HG03354 (cell line): ENCODE results near the gene ADAT3.

Experiments
- ATAC-seq: cut with Tn5 transposase; IDR thresholded peaks from one replicate; pipeline ENCODE4 v1.9.1; 2021; ENCODE audit warnings: mild to moderate bottlenecking; ENCODE audit not compliant: unreplicated experiment, poor library complexity, severe bottlenecking

Gene ADAT3

DNA sequence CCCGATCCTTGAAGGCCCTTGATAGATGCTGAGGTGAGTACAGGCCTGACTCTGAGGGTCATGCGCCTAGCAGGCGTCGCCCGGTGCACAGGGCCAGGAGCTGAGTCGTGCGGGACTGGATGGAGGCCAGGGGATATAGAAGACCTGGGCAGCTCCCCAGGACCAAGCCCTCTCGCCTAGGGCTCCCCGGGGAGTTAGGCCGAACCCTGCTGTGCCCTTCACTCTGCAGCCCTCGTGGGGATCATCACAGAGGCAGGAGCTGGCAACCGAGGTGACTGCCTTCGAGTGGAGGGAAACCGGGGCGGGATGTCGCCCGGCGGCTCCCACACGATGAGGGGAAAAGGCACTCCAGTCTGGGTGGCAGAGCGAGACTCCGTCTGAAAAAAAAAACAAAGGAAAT is 47.4 kb downstream of the ADAT3 start:
- ATAC-seq = no peak

GRCh38 chr19:1953037-1953436 is 47.8 kb downstream of the ADAT3 start:
- ATAC-seq = no peak

- ATAC-seq = no peak
Measured at GRCh38 chr19:1953441-1954094, 48.4 kb downstream of the ADAT3 start.

GRCh38 chr19:1954532-1954933 is 49.3 kb downstream of the ADAT3 start:
- no peak for ATAC-seq

DNA sequence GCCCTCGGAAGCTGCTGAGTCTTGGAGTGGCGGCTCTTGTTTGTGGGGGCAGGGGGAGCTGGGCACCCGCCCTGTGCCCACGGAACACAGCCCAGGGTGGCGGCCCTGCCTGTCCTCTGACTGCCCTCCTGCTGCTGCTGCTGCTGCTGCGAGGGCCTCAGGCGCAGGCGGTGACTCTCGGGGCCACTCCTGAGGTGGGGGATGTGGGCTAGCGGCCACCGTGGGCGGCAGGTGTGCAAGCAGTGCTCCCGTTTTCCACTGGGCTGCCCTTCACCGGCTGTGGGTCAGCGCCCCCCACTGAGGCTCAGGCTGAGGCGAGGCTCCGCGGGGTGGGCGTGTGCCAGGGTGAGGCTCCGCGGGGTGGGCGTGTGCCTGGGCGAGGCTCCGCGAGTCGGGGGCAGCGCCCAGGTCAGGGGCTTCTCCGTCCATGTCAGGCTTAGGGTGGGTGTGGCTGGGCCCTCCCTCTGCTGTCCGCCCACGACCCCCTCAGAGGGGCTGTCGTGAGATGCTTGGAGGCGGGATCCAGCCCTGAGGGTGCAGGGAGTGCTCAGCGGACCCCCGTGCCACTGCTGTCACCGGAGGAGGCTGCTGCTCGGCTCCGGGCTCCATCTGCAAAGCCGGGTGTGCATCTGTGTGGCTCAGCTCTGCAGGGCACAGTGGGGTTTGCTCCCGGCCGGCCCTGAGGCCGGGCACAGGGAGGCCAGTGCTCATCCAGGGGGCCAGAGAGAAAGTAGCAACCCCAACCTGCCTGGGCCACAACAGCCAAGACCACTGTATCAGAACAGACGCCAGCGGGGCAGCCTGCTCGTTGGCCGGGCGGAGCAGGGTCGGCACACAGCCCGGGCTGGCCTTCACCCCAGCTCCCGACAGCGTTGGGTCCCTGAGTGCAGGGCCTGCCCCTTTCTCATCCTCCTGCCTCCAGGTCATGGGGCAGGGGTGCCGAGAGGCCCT is 50.2 kb downstream of the ADAT3 start:
- ATAC-seq = no peak

DNA sequence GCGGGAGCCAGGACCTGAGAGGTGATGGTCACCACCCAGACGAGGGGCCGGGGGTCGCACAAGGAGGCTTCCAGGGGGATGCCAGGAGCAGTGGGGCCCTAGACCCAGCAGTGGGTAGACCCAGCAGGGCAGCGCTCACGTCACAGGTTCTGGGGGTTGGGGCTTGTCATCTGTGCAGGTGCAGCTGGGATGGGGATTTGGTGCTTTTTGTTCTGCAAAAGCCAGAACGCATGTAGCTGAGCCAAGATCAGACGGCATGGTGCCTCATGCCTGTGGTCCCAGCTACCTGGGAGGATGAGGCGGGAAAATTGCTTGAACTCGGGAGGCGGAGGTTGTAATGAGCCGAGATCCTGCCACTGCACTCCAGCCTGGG is 50.9 kb downstream of the ADAT3 start:
- no peak for ATAC-seq

DNA sequence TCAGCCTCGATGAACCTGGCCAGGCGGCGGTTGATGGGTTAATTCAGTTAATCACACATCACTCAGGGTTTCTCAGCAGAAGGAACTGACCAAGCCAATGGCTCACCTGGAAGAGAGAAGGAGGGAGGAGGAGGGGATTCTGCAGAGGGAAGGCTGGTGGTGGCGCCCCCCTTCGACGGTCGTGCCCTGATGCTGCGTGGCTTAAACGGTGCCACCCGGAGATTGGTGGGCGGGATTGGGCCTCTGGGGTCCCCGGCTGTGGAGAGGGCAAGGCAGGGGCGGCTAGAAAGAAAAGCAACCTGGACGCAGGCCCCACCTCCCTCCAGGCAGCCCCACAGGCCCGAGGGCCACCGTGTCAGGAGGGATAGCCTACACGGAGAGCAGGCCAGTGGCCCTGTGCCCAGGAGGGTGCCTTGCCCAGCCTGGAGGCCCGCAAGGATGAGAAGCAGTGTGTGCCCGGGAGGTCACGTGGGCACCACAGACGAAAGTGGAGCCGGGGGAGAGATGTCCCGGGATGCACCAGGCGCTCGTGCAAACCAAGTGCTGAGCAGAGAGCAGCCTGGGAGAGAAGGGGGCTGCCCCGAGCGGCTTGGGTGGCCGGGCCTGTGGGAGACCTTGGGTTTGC is 51.8 kb downstream of the ADAT3 start:
- no peak for ATAC-seq

DNA sequence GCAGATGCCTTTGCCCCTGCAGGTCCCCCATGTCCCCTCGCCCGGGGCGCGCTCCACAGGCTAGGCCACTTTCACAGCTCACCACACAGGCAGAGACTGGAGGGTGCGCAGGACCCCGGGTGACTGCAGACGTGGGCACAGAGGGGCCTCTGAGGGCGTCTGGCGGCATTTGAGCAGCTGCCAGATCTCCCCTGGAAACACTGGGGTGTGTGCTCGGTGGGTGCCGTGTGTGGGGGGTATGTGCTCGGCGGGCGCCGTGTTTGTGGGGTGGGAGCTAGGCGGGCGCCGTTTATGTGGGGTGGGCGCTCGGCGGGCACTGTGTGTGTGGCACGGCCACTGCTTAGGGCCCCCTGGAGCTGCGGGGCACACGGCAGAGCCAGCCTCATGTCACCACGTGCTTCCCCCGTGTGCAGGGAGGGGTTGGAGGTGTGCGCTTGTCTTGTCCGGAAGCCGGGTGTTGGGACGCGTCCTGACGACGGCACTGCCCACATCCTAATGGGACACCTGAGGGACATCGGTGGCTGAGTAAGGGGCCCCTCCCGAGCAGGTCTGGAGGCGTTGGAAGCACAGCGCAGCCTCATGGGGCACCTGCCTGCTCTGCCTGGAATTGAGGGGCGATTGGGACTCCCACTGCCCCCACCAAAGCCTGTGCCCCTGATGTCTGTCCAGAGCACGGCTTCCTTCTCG is 52.5 kb downstream of the ADAT3 start:
- ATAC-seq = no peak

DNA sequence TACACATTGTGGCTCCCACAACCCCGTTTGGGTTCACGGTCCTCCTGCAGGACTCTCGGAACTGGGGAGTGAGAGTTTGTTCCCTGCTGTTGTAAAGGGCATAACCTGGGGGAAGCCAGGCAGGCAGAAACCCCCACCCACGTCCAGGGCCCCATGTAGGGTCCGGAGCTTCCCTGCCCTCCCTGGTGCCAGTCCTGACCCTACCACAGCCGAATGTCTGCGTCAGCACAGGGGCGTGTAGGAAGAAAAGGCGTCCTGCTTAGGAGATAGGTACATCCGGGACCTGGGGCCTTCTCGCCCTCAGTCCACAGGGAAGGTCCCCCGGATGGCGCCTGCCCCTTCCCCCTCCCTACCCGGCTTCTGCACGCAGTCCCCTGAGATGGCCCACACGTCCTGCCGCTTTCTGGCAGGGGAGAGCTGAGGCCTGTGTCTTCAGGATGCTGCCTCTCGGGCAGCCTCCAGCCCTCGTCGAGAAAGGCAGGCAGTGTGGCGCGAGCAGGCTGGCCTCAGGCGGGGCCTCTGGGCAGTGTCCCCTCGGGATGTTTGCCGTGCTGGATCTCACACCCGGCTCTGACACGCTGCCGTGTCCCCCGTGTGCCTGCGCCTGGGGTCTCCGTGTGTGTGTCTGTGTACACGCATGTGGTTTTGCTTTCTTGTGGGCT is 54.9 kb downstream of the ADAT3 start:
- ATAC-seq = no peak

- ATAC-seq = no peak
Measured at GRCh38 chr19:1961000-1961883, 56.0 kb downstream of the ADAT3 start.

- no peak for ATAC-seq
Measured at GRCh38 chr19:1962674-1963073, 57.5 kb downstream of the ADAT3 start.
